Gastrocnemius medialis (tissue), 4 donors: ENCODE data around the gene ASTN2.

Experiments used
- POLR2A ChIP-seq, 2 donors: fragments of 450-650 bp; IDR thresholded peaks; one replicate each; pipeline ENCODE4 v1.6.1; 2017; ENCODE audit warnings: antibody characterized with exemption in 2 of 2, mild to moderate bottlenecking in 2 of 2, moderate library complexity in 2 of 2
- TF ChIP-seq, protein P1 (sequence below), 5 experiments: fragments of 450-650 bp in 3 of 5; fragments of 200-600 bp in 2 of 5; sonication (generic) in 2 of 5; IDR thresholded peaks in 4 of 5; conservative IDR thresholded peaks in 1 of 5; 1 replicate in 4 of 5; 2 replicates in 1 of 5; pipeline ENCODE4 v1.5.1; 2016 to 2019; ENCODE audit warnings: antibody characterized with exemption in 5 of 5, mild to moderate bottlenecking in 3 of 5, moderate library complexity in 3 of 5

GRCh38 chr9:116855881-116856662 lies 558.8 kb downstream of the ASTN2 start:
- TF ChIP-seq, protein P1, sequence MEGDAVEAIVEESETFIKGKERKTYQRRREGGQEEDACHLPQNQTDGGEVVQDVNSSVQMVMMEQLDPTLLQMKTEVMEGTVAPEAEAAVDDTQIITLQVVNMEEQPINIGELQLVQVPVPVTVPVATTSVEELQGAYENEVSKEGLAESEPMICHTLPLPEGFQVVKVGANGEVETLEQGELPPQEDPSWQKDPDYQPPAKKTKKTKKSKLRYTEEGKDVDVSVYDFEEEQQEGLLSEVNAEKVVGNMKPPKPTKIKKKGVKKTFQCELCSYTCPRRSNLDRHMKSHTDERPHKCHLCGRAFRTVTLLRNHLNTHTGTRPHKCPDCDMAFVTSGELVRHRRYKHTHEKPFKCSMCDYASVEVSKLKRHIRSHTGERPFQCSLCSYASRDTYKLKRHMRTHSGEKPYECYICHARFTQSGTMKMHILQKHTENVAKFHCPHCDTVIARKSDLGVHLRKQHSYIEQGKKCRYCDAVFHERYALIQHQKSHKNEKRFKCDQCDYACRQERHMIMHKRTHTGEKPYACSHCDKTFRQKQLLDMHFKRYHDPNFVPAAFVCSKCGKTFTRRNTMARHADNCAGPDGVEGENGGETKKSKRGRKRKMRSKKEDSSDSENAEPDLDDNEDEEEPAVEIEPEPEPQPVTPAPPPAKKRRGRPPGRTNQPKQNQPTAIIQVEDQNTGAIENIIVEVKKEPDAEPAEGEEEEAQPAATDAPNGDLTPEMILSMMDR (IDR thresholded peaks at IDR 0.05 in 4 of 5, conservative IDR thresholded peaks at IDR 0.05 in 1 of 5), result no peak
- TF ChIP-seq POLR2A (IDR thresholded peaks at IDR 0.05), result no peak
